Measurements from ENCODE around the gene CPT1B. TPM values are rescaled to one million over a fixed set of nuclear protein-coding genes. Genes with fewer than 3 reads are reported as not detected.
"Not testable (repeated sequence)": the region's sequence is repeated elsewhere in the genome, so short reads cannot be mapped to it uniquely, and the experiment has no call there.

Gene CPT1B
- total RNA-seq, 4 donors from 2014 or later = 5.0 to 19.6 (median 14.6) TPM

DNA sequence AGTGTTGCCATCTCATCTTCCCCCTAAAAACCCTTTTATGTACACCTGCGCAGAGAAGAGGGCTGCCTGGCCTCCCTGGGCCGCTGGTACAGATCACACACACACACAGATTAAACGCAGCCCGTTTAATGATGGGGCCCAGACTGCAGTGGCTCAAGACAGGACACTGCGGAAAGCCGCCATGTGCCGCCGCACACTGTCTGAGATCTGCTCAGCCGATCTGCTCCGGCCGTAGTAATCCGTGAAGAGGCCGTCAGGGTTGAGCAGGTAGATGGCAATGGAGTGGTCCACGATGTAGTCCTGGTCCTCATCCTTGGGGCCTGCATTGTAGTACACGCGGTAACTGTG lies 54.8 kb downstream of the CPT1B start:
- H3K4me1 ChIP-seq = peaks cover 21 to 44% (median 32%) of the 10 kb centered on the region in 4 donors
- TF ChIP-seq POLR2AphosphoS5 (IDR thresholded peaks at IDR 0.05) (no peak), EP300 (IDR thresholded peaks at IDR 0.05) (no peak), POLR2A (IDR thresholded peaks at IDR 0.05; ENCODE audit: low read depth) (no peak)
- DNase-seq (ENCODE audit: extremely low spot score) = no peak
- WGBS = 93% methylated on average over 14 of the region's 16 CpGs
- no peaks in the 10 kb centered on the region for H3K27me3 ChIP-seq
- H3K27ac ChIP-seq (replicated peaks in 1 of 4) = no peak overlapping the region
- H3K36me3 ChIP-seq = peaks cover 30 to 58% (median 56%) of the 10 kb centered on the region in 4 donors
- H3K9me3 ChIP-seq = no peaks in the 10 kb centered on the region
- H3K4me3 ChIP-seq = no peak overlapping the region
- intact Hi-C loops (cut with DNase I) = no loop called here

DNA sequence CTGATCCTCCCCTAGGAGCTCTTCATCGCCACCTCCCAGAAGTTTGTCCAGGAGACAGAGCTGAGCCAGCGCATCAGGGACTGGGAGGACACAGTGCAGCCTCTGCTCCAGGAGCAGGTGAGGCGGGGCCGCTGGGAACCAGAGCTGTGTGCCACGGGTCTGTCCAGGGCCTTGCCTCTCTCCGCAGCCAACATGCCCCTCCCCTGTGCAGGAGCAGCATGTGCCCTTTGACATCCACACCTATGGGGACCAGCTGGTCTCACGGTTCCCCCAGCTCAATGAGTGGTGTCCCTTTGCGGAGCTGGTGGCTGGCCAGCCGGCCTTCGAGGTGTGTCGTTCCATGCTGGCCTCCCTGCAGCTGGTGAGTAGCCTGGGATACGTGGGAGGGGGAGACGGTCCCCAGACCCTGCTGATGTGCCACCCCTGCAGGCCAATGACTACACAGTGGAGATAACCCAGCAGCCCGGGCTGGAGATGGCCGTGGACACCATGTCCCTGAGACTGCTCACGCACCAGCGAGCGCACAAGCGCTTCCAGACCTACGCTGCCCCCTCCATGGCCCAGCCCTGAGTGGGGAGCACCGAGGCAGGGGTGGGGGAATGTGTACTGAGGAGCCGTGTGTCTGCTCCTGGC lies 55.3 kb downstream of the CPT1B start:
- Histone ChIP-seq H3K4me1 (peaks cover 21 to 41% (median 32%) of the 10 kb centered on the region in 4 donors), H3K9me3 (no peaks in the 10 kb centered on the region), H3K27ac (replicated peaks in 1 of 4) (no peak overlapping the region), H3K4me3 (no peak overlapping the region), H3K27me3 (no peaks in the 10 kb centered on the region), H3K36me3 (peaks cover 30 to 63% (median 61%) of the 10 kb centered on the region in 4 donors)
- 92% methylated on average over 11 of the region's 22 CpGs for WGBS
- DNase-seq (ENCODE audit: extremely low spot score) = no peak
- TF ChIP-seq POLR2A (IDR thresholded peaks at IDR 0.05; ENCODE audit: low read depth) = no peak
- no peak for TF ChIP-seq POLR2AphosphoS5 (IDR thresholded peaks at IDR 0.05)
- no peak for TF ChIP-seq EP300 (IDR thresholded peaks at IDR 0.05)
- TF ChIP-seq, protein P1, sequence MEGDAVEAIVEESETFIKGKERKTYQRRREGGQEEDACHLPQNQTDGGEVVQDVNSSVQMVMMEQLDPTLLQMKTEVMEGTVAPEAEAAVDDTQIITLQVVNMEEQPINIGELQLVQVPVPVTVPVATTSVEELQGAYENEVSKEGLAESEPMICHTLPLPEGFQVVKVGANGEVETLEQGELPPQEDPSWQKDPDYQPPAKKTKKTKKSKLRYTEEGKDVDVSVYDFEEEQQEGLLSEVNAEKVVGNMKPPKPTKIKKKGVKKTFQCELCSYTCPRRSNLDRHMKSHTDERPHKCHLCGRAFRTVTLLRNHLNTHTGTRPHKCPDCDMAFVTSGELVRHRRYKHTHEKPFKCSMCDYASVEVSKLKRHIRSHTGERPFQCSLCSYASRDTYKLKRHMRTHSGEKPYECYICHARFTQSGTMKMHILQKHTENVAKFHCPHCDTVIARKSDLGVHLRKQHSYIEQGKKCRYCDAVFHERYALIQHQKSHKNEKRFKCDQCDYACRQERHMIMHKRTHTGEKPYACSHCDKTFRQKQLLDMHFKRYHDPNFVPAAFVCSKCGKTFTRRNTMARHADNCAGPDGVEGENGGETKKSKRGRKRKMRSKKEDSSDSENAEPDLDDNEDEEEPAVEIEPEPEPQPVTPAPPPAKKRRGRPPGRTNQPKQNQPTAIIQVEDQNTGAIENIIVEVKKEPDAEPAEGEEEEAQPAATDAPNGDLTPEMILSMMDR (IDR thresholded peaks at IDR 0.05) = no peak
- intact Hi-C loops (cut with DNase I) = no loop called here

DNA sequence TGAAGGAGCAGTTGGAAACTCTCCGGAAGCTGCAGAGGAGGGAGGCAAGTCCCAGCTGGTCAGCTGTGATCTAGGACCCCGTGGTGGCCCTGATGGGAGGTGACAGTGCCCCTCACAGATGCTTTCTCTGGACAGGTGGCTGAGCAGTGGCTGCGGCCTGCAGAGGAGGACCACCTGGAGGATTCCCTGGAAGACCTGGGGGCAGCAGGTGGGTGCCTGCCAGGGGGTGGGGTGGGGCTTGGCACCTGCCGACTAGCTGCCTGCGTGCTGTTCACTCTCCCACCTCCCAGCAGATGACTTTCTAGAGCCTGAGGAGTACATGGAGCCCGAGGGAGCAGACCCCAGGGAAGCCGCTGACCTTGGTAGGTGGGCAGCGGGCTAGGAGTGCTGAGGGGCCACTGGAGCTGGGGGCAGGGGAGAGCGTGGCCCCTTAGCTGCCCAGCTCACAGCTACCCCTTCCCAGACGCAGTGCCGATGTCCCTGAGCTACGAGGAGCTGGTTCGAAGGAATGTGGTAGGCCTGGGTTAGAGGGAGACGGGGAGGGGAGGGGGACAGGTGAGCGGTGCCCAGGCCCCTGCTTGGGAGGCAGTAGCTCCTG lies 55.9 kb downstream of the CPT1B start:
- WGBS = 92% methylated on average over 8 of the region's 15 CpGs
- intact Hi-C loops (cut with DNase I) = no loop called here
- Histone ChIP-seq H3K27ac (replicated peaks in 1 of 4) (no peak overlapping the region), H3K36me3 (peaks cover 37 to 69% (median 67%) of the 10 kb centered on the region in 4 donors), H3K4me3 (no peak overlapping the region), H3K9me3 (no peaks in the 10 kb centered on the region), H3K27me3 (no peaks in the 10 kb centered on the region), H3K4me1 (peaks cover 20 to 36% (median 31%) of the 10 kb centered on the region in 4 donors)
- TF ChIP-seq, protein P1 (IDR thresholded peaks at IDR 0.05) = no peak
- TF ChIP-seq POLR2A (IDR thresholded peaks at IDR 0.05; ENCODE audit: low read depth) (no peak), EP300 (IDR thresholded peaks at IDR 0.05) (no peak), POLR2AphosphoS5 (IDR thresholded peaks at IDR 0.05) (no peak)
- DNase-seq (ENCODE audit: extremely low spot score) = no peak

DNA sequence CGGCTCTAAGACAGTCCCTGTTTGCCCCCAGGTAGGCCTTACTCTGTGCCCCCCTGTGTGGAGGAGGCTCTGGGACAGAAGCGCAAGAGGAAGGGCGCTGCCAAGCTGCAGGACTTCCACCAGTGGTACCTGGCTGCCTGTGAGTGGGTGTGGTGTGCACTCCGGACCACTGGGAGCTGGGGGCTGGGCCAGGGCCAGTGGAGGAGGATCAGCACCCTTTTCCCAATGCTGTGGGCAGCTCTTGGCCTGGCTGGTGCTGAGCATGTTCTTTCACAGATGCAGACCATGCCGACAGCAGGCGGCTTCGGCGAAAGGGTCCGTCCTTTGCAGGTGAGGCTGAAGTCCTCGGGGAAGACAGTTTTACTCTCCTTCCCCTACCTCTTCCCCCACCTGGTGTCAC lies 56.5 kb downstream of the CPT1B start:
- no peak for TF ChIP-seq EP300 (IDR thresholded peaks at IDR 0.05)
- TF ChIP-seq, protein P1 (IDR thresholded peaks at IDR 0.05) = no peak
- TF ChIP-seq POLR2AphosphoS5 (IDR thresholded peaks at IDR 0.05) = no peak
- TF ChIP-seq POLR2A (IDR thresholded peaks at IDR 0.05; ENCODE audit: low read depth) = no peak
- H3K4me3 ChIP-seq = no peak overlapping the region
- peaks cover 15 to 30% (median 25%) of the 10 kb centered on the region in 4 donors for H3K4me1 ChIP-seq
- peaks cover 38 to 75% (median 73%) of the 10 kb centered on the region in 4 donors for H3K36me3 ChIP-seq
- WGBS = 84% methylated on average over 4 of the region's 10 CpGs
- H3K27ac ChIP-seq (replicated peaks in 1 of 4) = no peak overlapping the region
- intact Hi-C loops (cut with DNase I) = no loop called here
- DNase-seq (ENCODE audit: extremely low spot score) = no peak
- no peaks in the 10 kb centered on the region for H3K9me3 ChIP-seq
- no peaks in the 10 kb centered on the region for H3K27me3 ChIP-seq

DNA sequence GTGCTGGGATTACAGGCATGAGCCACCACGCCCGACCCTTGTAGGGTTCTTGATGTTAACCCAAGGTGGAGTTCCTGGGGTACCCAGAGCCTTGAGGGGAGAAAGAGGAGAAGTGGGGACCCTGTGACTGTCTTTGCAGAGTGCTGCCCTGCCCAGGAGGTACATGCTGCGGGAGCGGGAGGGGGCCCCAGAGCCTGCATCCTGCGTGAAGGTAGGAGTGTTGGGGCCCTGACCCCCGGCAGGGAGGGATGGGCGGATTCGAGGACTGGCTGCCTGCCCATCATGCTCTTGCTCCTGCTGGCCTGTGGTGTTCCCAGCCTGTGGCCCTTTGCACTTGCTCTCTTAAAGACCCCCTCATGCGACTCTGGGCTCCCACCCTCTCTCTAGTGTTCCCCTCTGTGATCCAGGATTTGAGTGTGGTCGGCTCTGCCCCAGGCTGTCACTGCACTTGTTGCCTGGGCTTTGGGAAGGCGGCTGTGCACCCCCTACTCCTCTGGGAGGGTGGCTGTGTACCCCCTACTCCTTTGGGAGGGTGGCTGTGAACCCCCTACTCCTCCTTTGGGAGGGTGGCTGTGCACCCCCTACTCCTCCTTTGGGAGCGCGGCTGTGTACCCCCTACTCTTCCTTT lies 57.3 kb downstream of the CPT1B start:
- H3K4me1 ChIP-seq = peaks cover 10 to 22% (median 18%) of the 10 kb centered on the region in 4 donors
- H3K27ac ChIP-seq (replicated peaks in 1 of 4) = no peak overlapping the region
- WGBS = 94% methylated on average over 5 of the region's 13 CpGs
- no peaks in the 10 kb centered on the region for H3K9me3 ChIP-seq
- DNase-seq (ENCODE audit: extremely low spot score) = no peak
- no peaks in the 10 kb centered on the region for H3K27me3 ChIP-seq
- H3K36me3 ChIP-seq = peaks cover 38 to 82% (median 80%) of the 10 kb centered on the region in 4 donors
- intact Hi-C loops (cut with DNase I) = no loop called here
- no peak overlapping the region for H3K4me3 ChIP-seq
- no peak for TF ChIP-seq EP300 (IDR thresholded peaks at IDR 0.05)
- TF ChIP-seq, protein P1 (IDR thresholded peaks at IDR 0.05) = no peak
- TF ChIP-seq POLR2AphosphoS5 (IDR thresholded peaks at IDR 0.05) = no peak
- no peak for TF ChIP-seq POLR2A (IDR thresholded peaks at IDR 0.05; ENCODE audit: low read depth)

DNA sequence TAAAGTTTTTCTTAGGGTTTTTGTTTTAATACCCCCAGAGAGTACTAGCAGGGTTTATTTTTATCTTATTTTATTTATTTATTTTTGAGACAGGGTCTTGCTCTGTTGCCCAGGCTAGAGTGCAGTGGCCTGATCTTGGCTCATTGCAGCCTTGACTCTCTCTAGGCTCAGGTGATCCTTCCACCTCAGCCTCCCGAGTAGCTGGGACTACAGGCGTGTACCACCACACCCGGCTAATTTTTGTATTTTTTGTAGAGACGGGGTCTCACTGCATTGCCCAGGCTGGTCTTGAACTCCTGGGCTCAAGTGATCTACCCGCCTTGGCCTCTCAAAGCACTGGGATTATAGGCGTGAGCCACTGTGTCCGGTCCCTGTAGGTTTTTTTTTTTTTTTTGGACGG lies 58.0 kb downstream of the CPT1B start:
- 96% methylated on average over 8 of the region's 8 CpGs for WGBS
- intact Hi-C loops (cut with DNase I); H3K27ac ChIP-seq (replicated peaks in 1 of 4); H3K9me3 ChIP-seq; H3K4me3 ChIP-seq; DNase-seq (ENCODE audit: extremely low spot score); H3K27me3 ChIP-seq: not testable (repeated sequence)
- Histone ChIP-seq H3K36me3 (peaks cover 38 to 85% (median 81%) of the 10 kb centered on the region in 4 donors), H3K4me1 (peaks cover 10 to 18% (median 15%) of the 10 kb centered on the region in 4 donors)

Measured in esophagus muscularis mucosa (tissue), 4 donors.